ENCODE results near the gene PSMD2. TPM values are rescaled to one million over a fixed set of nuclear protein-coding genes. Genes with fewer than 3 reads are reported as not detected.

PSMD2 gene
- total and polyA plus RNA-seq, 2 of the 8 experiments (the other 6 are each of a cell fraction or from before 2014, with no cell fraction given) = 350 to 363 TPM

DNA sequence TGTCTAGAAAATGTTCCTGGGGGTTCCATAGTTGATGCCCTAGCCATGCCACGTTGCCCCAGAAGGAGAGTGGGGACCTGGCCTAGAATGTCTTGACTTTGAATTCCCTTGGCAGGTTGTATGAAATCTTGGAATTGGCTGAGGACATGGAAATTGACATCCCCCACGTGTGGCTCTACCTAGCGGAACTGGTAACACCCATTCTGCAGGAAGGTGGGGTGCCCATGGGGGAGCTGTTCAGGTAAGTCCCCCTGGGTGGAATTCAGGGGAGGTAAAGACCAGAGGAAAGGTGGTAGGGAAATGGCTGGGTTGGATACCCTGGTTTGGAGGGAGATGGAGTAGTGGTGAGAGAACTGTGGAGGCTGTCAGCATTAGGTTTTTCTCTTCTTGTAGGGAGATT lies 29.5 kb downstream of the PSMD2 start:
- no peak overlapping the region for H2AK5ac ChIP-seq (ENCODE audit: low read depth, low read length)
- H3K23ac ChIP-seq (ENCODE audit: insufficient read length) = no peak overlapping the region
- FAIRE-seq = no peak
- CTCF ChIA-PET (ENCODE audit: partially characterized antibody) = interaction anchor here (1.1 kb wide), 1 partner anchor 12 kb away, joined by 3 read pairs; no protein-coding TSS in a partner anchor
- 61% methylated on average over 3 of the region's 3 CpGs; no CpG with 5 or more reads in 1 of the 2 experiments for WGBS, 2 experiments (ENCODE audit: extremely low coverage in 1 of 2, insufficient coverage in 1 of 2, insufficient read length in 1 of 2, insufficient replicate concordance in 2 of 2, low coverage in 1 of 2, low lambda C conversion rate in 2 of 2, missing lambda C conversion rate in 1 of 2)
- no peak overlapping the region for H3K27ac ChIP-seq (ENCODE audit: low read depth, low read length)
- H3K14ac ChIP-seq (ENCODE audit: insufficient read length) = no peak overlapping the region
- no peak overlapping the region for H3K56ac ChIP-seq (replicated peaks; ENCODE audit: insufficient read length, low read depth, low read length)
- H3K23me2 ChIP-seq (ENCODE audit: low read depth, low read length) = no peaks in the 10 kb centered on the region
- no peak overlapping the region for H3K4ac ChIP-seq (replicated peaks; ENCODE audit: insufficient read length, low read depth, low read length)
- H2AFZ ChIP-seq (ENCODE audit: low read length) = no peak overlapping the region
- no peak overlapping the region for H2BK12ac ChIP-seq (ENCODE audit: low read depth, low read length)
- H2BK15ac ChIP-seq (ENCODE audit: low read length) = no peak overlapping the region
- H3K4me1 ChIP-seq (replicated peaks in 1 of 4; ENCODE audit: control insufficient read depth in 3 of 4, insufficient read depth in 4 of 4, low read length in 3 of 4) = no peaks in the 10 kb centered on the region
- no peak overlapping the region for H3K4me2 ChIP-seq (ENCODE audit: insufficient read depth in 1 of 2, low read depth in 2 of 2, low read length in 2 of 2)
- H4K5ac ChIP-seq (ENCODE audit: insufficient read length, low read depth, low read length) = no peak overlapping the region
- no peak overlapping the region for H4K91ac ChIP-seq (replicated peaks; ENCODE audit: insufficient read length, low read length)
- H4K20me1 ChIP-seq (replicated peaks in 1 of 2; ENCODE audit: control insufficient read depth in 1 of 2, insufficient read depth in 2 of 2, low read length in 2 of 2) = peaks cover 16 to 29% of the 10 kb centered on the region in 2 experiments
- H3K9ac ChIP-seq (replicated peaks in 1 of 4; ENCODE audit: extremely low read depth in 1 of 4, low read depth in 3 of 4, low read length in 3 of 4) = no peak overlapping the region
- DNase-seq (ENCODE audit: low read depth in 1 of 2, low spot score in 2 of 2) = no peak
- H3K9me3 ChIP-seq (ENCODE audit: insufficient read depth in 2 of 2, low read depth in 1 of 2, low read length in 1 of 2) = no peaks in the 10 kb centered on the region
- H3K4me3 ChIP-seq (ENCODE audit: extremely low read depth in 1 of 4, insufficient read depth in 2 of 4, low read depth in 3 of 4, low read length in 4 of 4) = no peak overlapping the region
- H3K79me1 ChIP-seq (ENCODE audit: low read depth, low read length) = peaks cover 5% of the 10 kb centered on the region
- H2BK120ac ChIP-seq (replicated peaks; ENCODE audit: low read depth, low read length) = no peak overlapping the region
- H3K79me2 ChIP-seq (ENCODE audit: control insufficient read depth in 1 of 2, insufficient read depth in 2 of 2, low read length in 2 of 2) = no peaks in the 10 kb centered on the region
- no peak overlapping the region for H4K8ac ChIP-seq (ENCODE audit: extremely low read depth, insufficient read depth, low read length)
- no peaks in the 10 kb centered on the region for H3K27me3 ChIP-seq (replicated peaks in 1 of 4; ENCODE audit: control insufficient read depth in 3 of 4, extremely low read depth in 1 of 4, insufficient read depth in 3 of 4, low read length in 3 of 4)
- POLR2A ChIA-PET (ENCODE audit: partially characterized antibody) = interaction anchor here (0.6 to 9.8 kb wide), 7 partner anchors 13 to 130 kb away, joined by 3 to 148 read pairs (median 5); partner anchors contain the start of genes CLCN2, EIF4G1 and POLR2H
- no peak overlapping the region for H3K18ac ChIP-seq (ENCODE audit: extremely low read depth, low read length)
- H2BK5ac ChIP-seq (ENCODE audit: low read depth, low read length) = no peak overlapping the region
- peaks cover 73 to 99% (median 91%) of the 10 kb centered on the region in 4 experiments for H3K36me3 ChIP-seq (ENCODE audit: control insufficient read depth in 2 of 4, insufficient read depth in 4 of 4, low read length in 3 of 4)
- no peak overlapping the region for H2BK20ac ChIP-seq (ENCODE audit: low read length)
- TF ChIP-seq CHD2 (IDR thresholded peaks at IDR 0.05; ENCODE audit: low read length) = no peak
- TF ChIP-seq SIX5 (IDR thresholded peaks at IDR 0.05; ENCODE audit: low read depth, low read length) = no peak
- no peak for TF ChIP-seq POLR2AphosphoS5 (IDR thresholded peaks at IDR 0.05; ENCODE audit: low read depth, low read length)
- no peak for TF ChIP-seq TEAD4 (IDR thresholded peaks at IDR 0.05; ENCODE audit: low read depth, low read length)
- TF ChIP-seq RNF2 (IDR thresholded peaks at IDR 0.05; ENCODE audit: borderline replicate concordance, low read depth, low read length, missing control alignments, poor library complexity, severe bottlenecking) = no peak
- no peak for TF ChIP-seq RBBP5 (IDR thresholded peaks at IDR 0.05; ENCODE audit: borderline replicate concordance, low read depth, low read length)
- no peak for TF ChIP-seq SRF (IDR thresholded peaks at IDR 0.05; ENCODE audit: low read depth, low read length)
- TF ChIP-seq TCF12 (IDR thresholded peaks at IDR 0.05; ENCODE audit: low read depth, low read length) = no peak
- TF ChIP-seq SP1 (IDR thresholded peaks at IDR 0.05; ENCODE audit: low read depth, low read length) = no peak
- no peak for TF ChIP-seq FOSL1 (IDR thresholded peaks at IDR 0.05; ENCODE audit: insufficient read depth, low read depth, low read length)
- no peak for TF ChIP-seq NRF1 (IDR thresholded peaks at IDR 0.05; ENCODE audit: low read depth, low read length)
- TF ChIP-seq, protein P1, sequence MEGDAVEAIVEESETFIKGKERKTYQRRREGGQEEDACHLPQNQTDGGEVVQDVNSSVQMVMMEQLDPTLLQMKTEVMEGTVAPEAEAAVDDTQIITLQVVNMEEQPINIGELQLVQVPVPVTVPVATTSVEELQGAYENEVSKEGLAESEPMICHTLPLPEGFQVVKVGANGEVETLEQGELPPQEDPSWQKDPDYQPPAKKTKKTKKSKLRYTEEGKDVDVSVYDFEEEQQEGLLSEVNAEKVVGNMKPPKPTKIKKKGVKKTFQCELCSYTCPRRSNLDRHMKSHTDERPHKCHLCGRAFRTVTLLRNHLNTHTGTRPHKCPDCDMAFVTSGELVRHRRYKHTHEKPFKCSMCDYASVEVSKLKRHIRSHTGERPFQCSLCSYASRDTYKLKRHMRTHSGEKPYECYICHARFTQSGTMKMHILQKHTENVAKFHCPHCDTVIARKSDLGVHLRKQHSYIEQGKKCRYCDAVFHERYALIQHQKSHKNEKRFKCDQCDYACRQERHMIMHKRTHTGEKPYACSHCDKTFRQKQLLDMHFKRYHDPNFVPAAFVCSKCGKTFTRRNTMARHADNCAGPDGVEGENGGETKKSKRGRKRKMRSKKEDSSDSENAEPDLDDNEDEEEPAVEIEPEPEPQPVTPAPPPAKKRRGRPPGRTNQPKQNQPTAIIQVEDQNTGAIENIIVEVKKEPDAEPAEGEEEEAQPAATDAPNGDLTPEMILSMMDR (IDR thresholded peaks at IDR 0.05; ENCODE audit: control extremely low read depth in 1 of 3, insufficient read depth in 1 of 3, low read depth in 1 of 3, low read length in 3 of 3) = no peak
- TF ChIP-seq SP4 (IDR thresholded peaks at IDR 0.05; ENCODE audit: low read length) = no peak

Data from H1 (cell line).